KBM-7 (cell line): Measurements from ENCODE around the gene RND2.
"Not testable (repeated sequence)": the region's sequence is repeated elsewhere in the genome, so short reads cannot be mapped to it uniquely, and the experiment has no call there.

Experiments
- DNase-seq: peaks from one replicate; pipeline ENCODE4 v3.0.0-alpha.2; 2015
- in situ Hi-C: fragments of 300-500 bp; cut with MboI; formaldehyde crosslinking; loops from 2 replicates; pipeline ENCODE4 v1.14.3; 2020; ENCODE audit warnings: low sequenced_read_pairs, low pct_unique_long_range_greater_than_20kb, mixed read lengths

Gene RND2, protein sequence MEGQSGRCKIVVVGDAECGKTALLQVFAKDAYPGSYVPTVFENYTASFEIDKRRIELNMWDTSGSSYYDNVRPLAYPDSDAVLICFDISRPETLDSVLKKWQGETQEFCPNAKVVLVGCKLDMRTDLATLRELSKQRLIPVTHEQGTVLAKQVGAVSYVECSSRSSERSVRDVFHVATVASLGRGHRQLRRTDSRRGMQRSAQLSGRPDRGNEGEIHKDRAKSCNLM

DNA sequence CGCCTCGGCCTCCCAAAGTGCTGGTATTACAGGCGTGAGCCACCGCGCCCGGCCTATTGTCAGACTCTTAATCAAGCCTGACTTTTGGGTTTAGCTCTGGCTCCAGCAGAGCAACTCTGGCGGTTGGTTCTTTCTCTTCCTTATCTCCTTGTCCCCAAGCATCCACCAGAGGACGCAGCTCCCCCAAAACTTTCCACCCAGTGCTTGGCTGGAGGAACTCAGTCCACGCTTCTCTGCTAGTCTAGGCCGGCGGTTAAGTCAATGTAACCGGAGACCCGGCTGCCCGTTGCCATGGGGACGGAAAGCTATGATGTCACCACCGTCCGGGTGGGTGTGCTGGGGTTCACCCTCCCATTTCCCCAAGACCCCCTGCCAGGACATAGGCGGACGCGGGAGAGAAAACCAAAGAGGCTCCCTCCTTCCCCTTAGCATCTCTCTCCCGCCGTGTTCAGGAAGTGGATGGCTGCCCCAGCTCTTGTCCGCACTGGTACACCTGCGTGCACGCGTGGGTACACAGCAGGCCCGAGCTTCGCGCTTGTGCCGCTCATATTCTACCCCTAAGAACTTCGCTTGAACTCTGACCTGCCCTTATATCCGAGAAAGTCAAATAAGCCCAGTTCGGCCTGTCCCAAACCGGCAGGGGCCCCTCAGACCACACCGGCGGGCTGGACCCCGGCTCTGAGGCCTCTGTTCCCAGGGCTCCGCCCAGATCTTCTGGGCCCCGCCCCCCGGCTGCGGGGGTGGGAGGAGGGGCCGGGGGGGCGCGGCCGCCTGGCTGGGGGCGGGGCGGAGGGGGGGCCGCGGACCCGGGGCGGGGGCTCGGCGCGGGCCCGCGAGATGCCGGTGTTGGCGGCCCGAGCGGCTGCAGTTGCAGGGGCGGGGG is at the start of gene RND2:
RND2 (plus strand) TSS at position 825 of the 883 bp plus-strand sequence. CDS start 117 bp downstream, outside the sequence.
- in situ Hi-C loops, result loop anchor here (25.0 kb wide), 1 partner anchor 338 kb away; no protein-coding TSS in a partner anchor
- peak; percentile 95 for DNase-seq

DNA sequence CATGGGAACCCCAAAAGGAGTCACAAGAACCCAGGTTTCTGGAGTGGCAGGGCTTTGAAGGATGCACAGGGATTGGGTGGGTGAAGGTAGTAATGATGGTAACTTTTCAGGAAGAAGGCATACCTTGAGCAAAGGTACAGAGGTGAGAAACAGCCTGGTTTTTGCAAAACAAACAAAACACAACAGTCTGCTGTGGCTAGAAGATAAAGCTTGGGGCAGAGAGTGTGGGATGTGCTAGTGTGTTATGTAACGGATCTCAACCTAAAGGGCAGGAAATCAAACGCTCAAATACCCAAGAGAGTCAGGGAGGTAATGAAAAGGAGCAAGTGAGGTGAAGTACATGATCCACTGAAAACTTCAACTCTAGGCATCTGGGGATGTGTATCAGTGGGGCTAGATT is 49.8 kb upstream of the RND2 start:
- in situ Hi-C loops, result no loop called here
- no peak for DNase-seq

DNA sequence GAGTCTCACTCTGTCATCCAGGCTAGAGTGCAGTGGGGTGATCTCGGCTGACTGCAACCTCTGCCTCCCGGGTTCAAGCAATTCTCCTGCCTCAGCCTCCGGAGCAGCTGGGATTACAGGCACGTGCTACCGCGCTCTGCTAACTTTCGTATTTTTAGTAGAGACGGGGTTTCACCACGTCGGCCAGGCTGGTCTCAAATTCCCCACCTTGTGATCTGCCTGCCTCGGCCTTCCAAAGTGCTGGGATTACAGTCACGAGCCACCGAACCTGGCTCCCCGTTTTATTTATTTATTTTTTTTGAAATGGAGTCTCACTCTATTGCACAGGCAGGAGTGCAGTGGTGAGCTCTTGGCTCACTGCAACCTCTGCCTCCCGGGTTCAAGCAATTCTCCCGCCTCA is 49.3 kb upstream of the RND2 start:
- DNase-seq, in situ Hi-C loops: not testable (repeated sequence)

DNA sequence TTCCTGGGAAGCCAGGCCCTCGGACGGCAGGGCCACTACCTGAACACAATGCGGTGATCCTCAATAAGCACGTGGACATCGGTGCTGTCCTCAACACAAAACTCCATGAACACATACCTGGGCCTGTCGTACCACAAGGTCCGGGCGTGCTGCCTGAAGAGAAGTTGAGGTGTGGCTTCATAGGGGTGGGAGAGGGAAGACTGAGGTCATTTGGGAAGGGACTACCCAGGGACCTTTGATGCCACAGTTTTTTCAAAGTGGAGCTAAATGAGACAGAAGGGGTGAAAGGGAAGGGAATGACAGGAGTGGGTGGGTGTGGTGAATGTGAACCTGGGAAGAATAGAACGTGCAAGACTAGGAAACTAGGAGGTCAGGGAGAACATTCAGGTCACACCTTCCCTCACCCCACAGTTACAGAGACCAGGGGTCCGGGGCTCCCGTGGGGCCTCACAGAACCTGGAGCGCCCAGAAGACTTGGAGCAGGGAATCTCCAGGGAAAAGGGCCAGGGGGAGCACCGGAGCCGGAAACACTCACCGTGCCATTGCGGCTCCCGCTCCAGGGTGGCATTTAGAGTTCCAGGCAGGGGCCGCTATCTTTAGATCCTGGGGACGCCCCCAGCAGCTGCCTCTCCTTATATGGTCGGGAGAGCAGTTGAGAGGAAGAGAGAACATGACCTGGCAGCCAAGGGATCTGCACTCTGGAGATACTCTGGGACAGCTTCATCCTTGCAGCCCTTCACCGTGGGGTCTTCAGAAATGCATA is 45.3 kb upstream of the RND2 start, which contains the start of gene PTGES3L:
PTGES3L (minus strand) TSS at position 570 of the 763 bp plus-strand sequence; CDS start at position 543, 27 bp downstream.
- in situ Hi-C loops, result no loop called here
- DNase-seq, result no peak

DNA sequence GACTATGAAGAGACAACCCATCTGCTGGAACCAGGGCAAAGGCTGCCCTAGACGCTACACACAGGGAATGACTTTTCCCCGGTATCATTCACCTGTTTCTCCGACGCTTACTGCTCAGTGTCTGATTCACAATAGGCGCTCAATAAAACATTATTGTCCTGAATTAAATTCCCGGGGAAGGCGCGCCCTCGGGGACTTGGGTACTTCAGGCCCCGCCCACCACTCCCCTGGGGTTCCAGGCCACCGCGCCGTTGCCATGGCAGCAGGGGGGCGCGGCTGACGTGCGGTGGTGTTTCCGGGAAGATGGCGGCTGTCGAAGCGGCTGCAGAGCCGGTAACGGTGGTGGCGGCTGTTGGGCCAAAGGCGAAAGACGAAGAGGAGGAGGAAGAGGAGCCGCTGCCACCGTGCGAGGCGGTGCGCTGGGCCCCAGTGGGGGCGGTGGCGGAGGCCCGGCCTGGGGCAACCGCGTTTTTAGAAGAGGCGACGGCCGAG is 44.7 kb upstream of the RND2 start, which contains the start of gene RUNDC1:
RUNDC1 (plus strand) TSS at position 292 of the 492 bp plus-strand sequence; CDS start at position 304, 12 bp downstream.
- in situ Hi-C loops, result no loop called here

DNA sequence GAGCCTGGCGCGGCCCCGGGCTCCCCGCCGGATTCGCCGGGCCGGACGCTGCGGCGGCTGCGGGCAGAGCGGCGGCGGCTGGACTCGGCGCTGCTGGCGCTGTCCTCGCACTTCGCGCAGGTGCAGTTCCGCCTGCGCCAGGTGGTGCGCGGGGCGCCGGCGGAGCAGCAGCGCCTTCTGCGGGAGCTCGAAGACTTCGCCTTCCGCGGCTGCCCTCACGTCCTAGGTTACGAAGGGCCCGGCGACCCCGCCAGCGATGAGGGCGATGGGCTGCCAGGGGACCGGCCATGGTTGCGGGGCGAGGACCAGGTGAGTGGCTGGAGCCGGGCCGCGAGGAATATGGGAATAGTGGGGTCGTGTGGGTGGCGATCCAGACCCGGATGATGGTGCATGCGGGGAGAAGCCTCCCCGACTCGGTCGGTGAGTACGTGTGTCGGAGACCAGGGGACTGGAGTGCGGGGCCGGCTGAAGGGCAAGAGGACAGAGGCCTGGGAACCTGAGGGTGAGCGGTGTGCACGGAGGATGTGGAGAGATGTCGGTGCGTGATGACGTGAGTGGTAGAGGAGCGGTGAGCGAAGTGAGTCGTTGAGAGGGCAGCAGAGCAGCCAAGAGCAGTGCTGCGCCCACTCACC is 44.1 kb upstream of the RND2 start:
- peak; percentile 33 for DNase-seq
- in situ Hi-C loops, result no loop called here

More for the DNA sequence above, 44.7 kb upstream of the RND2 start, which contains the start of gene RUNDC1:
- peak; percentile 90 for DNase-seq

DNA sequence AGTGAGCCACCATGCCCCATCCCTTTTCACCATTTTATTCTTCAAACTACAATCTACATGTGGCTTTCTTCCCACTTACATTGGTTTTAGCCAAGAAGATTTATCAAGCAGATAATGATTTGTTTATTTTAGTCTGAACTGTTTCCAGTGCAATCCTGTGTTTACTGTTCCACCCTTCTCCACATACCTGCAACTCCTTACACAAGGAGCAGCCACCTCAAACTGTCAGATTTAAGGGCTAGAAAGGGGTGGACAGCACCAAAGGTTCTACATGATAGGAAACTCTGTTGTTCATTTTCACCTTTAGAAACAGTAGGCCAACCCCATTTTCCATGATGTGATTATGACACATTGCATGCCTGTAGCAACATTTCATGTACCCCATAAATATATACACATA is 42.8 kb upstream of the RND2 start:
- no peak for DNase-seq
- in situ Hi-C loops, result no loop called here

DNA sequence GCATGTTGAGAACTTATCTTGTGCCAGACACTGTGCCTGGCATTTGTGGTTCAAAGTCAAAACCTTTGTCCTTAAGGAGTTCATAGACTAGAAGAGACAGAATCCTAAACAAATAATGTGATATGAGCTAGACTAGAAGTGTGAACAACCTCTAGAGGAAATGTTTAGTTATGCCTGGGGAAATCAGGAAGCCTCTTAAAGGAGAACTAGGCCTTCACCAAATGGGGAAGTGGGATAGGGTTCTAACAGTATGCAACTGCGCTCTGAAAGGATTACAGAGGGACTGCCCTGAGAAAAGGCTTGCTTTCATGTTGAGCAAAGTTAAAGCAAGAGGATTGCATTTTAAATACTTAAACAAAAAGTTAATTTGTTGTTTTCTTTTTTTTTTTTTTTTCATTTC is 39.8 kb upstream of the RND2 start:
- DNase-seq, result peak; percentile 84
- in situ Hi-C loops, result no loop called here

DNA sequence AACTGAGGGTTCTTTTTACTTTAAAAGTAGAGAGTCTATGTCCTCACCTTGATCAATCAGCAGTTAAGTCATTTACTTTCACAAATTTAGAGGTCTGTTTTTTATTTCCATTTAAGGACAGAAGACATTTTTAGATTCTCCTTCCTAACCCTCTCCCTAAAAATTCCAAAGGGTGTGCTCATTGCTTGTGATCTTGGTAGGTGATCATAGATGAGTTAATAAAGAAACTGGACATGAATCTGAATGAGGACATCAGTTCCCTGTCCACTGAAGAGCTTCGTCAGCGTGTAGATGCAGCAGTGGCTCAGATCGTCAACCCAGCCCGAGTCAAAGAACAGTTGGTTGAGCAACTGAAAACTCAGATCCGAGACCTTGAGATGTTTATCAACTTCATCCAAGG is 35.9 kb upstream of the RND2 start:
- DNase-seq, result no peak
- in situ Hi-C loops, result no loop called here

DNA sequence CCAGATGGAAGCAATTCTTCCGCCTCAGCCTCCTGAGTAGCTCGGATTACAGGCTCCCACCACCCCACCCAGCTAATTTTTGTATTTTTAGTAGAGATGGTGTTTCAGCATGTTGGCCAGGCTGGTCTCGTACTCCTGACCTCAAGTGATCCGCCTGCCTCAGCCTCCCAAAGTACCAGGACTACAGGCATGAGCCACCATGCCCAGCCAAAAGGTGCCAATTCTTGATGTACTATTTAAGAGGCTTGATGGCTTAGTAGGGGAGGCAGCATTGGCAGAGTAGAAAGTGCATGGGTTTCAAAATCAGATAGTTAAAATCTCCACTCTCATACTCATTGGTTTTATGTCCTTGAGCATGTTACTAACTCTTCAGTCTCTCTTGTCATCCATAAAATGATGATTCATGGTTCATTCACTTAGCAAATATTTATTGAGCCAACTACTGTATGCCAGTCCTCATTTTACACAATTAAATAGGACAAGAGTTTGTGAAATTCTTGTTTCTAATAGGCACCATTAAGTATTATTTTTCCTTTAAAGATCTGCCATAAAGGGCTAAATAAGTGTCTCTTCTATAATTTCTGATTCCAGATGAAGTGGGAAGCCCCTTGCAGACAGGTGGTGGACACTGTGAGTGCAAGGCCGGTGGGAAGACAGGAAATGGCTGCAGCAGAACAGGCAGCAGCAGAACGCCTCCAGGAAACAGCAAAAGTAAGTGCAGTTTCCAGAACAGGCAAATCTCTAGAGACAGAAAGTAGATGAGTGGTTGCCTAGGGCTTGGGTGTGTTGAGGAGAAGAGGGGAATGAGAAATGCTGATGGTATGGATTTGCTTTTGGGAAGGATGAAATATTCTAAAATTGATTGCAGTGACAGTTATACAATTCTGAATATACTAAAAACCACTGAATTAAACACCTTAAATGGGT is 35.0 kb upstream of the RND2 start:
- in situ Hi-C loops, result no loop called here
- no peak for DNase-seq

DNA sequence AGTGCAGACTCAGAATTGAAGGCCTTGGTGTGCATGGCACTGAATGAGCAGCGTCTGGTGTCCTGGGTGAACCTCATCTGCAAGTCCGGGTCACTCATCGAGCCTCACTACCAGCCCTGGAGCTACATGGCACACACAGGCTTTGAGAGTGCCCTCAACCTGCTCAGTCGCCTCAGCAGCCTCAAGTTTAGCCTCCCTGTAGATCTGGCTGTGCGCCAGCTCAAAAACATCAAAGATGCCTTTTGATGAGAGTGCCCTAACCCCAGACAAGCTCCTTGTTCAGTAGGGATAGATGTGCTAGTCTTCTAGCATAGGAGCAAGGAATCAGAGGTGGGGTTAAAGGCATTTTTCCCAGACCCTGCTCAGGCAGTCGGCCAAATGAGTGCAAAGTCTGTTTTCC is 33.6 kb upstream of the RND2 start:
- no peak for DNase-seq
- in situ Hi-C loops, result no loop called here

DNA sequence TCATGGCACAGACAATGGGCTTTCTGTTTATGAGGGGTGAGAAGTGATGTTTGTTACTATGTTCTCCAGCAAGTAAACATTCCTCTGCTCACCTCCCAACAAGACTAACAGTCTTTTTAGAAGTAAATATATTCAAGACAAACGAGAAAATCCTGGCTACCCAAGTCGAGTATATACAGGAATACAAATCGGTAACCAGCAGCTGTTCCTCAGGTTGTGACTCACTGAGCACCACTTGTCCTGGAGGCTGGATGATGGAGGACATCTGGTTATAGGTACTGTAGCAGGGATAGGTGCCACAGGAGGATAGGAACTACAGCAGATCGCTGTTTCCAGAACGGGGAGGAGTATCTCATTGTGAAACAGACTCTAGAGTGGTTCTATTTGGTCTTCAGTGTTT is 32.2 kb upstream of the RND2 start:
- DNase-seq, result no peak
- in situ Hi-C loops, result no loop called here

DNA sequence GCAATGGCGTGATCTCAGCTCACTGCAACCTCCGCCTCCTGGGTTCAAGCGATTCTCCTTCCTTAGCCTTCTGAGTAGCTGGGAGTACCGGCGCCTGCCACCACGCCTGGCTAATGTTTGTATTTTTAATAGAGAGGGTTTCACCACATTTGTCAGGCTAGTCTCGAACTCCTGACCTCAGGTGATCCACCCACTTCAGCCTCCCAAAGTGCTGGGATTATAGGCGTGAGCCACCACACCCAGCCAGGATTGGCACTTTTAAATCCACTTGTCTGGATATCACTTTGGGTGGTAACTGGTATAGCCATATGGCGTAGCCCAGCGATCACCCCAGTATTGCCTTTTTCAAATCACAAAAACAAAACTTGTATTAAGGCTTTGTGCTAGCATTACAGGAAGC is 31.1 kb upstream of the RND2 start:
- in situ Hi-C loops, DNase-seq: not testable (repeated sequence)

DNA sequence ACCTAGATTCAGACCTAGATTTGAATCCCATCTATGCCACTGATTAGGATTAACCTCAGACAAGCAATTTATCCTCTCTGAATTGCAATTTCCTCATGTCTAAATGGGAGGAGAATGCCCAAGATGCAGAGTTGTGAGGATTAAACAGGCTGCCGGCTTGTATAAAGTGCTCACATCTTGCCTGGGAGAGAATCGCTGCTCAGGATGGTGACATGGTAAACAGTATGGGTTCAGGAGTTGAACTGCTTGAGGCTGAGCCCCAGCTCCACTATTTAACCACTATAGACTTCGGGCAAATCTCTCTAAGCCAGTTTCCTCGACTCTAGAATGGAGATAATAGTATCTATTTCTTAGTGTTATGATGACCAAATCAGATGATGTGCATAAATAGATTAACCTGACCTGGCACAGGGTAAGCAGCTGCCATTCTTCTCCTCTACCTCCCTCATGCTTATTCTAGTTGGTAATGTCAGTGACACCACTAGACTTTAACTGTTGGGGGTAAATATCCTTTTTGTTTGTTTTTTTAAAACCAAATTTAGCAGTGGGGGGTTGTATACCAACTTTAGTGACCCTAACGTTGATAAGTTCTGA is 27.5 kb upstream of the RND2 start:
- in situ Hi-C loops, result no loop called here
- no peak for DNase-seq

DNA sequence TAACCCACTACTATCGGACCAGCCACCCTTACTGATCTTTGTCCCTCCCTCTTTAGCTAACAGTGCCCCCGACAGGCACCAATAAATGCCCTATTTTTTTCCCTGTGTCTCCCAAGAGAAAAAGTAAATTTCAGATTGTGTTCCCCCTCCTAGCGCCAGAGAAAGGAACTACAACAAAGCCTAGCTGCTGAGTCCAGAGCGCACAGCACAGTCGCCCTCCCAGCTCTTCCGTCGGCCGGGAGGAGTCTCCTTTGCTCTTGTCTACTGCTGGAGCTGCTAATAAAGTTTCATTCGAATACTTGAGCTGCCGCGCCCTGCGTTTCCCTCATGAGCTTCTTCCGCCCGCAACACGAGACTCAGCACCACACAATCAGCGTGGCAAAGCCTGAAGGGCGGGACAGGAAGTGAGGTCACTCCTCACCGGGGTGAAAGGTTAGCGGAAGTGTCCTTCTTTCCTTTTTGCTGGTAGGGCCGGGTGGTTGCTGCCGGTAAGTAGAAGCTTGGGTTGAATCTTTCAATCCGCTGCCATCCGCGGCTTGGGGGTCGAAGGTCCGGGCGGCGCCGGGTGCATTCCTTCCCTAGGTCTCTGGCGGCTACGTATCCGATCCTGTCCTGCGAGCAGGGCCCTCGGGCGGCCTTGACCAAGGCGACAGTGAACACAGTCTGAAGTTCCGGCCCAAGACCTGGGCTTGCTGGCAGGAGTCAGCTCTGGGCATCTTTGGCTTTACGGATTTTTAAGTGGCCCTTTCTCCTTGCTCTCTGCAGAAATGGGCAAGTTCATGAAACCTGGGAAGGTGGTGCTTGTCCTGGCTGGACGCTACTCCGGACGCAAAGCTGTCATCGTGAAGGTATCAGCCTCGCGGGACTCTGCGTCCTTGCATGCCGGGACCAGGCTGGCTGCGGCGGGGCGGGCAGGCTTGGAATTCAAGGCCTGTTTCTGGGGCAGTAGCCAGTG is 26.8 kb upstream of the RND2 start, which contains the start of gene RPL27:
RPL27 (plus strand) TSS at position 436 of the 955 bp plus-strand sequence; CDS start at position 768, 332 bp downstream.
- DNase-seq, result peak; percentile 100
- in situ Hi-C loops, result no loop called here

DNA sequence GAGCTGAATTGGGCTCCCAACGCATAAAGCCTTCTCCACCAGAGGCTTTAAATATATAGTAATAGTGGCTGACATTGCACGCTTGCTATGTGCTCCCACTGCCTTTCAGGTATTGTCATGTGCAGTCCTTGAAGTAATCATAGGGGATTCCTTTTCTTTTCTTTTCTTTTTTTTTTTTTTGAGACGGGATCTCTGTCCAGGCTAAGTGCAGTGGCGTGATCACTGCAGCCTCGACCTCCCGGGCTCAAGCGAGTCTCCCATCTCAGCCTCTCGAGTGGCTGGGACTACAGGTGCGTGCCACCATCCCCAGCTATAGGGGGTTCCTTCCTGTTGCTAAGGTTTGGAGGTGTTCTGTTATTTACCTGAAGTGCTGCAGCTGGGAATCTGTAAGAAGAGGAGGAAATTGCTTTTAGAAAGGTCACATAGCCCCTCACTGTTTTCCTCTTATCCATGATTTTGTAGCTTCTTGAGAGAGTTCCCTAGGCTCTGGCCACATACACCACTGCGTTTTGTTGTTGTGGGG is 26.0 kb upstream of the RND2 start:
- in situ Hi-C loops, result no loop called here
- DNase-seq, result no peak
